HTR-8/SVneo (cell line): Measurements from ENCODE around the gene PKNOX1.
"Not testable (repeated sequence)": the region's sequence is repeated elsewhere in the genome, so short reads cannot be mapped to it uniquely, and the experiment has no call there.

ENCODE experiments used
- DNase-seq: peaks from one replicate; pipeline ENCODE4 v3.0.0; 2011; ENCODE audit warnings: low spot score, mixed read lengths; ENCODE audit not compliant: insufficient read length
- FAIRE-seq: peaks from 2 replicates; lab custom pipeline; 2011; peaks lifted over from hg19 to GRCh38; lab: Jason Lieb, UNC

PKNOX1 gene

GRCh38 chr21:43042169-43042568 is 67.8 kb downstream of the PKNOX1 start:
- not testable (repeated sequence) for DNase-seq, FAIRE-seq

- not testable (repeated sequence) for FAIRE-seq, DNase-seq
These were observed 68.9 kb downstream of the PKNOX1 start for GRCh38 chr21:43043291-43043690.

GRCh38 chr21:43044547-43044946 is 70.2 kb downstream of the PKNOX1 start:
- not testable (repeated sequence) for FAIRE-seq, DNase-seq

GRCh38 chr21:43045165-43045875 is 71.0 kb downstream of the PKNOX1 start:
- DNase-seq, FAIRE-seq: not testable (repeated sequence)

GRCh38 chr21:43045876-43046821 is 71.8 kb downstream of the PKNOX1 start:
- not testable (repeated sequence) for FAIRE-seq, DNase-seq

- not testable (repeated sequence) for FAIRE-seq, DNase-seq
These were observed 78.8 kb downstream of the PKNOX1 start for GRCh38 chr21:43053112-43053511.

GRCh38 chr21:43062955-43063664 is 88.7 kb downstream of the PKNOX1 start:
- FAIRE-seq, DNase-seq: not testable (repeated sequence)

- not testable (repeated sequence) for FAIRE-seq, DNase-seq
These were observed 90.0 kb downstream of the PKNOX1 start for GRCh38 chr21:43064265-43064917.

- FAIRE-seq, DNase-seq: not testable (repeated sequence)
These were observed 91.6 kb downstream of the PKNOX1 start for GRCh38 chr21:43065991-43066390.

GRCh38 chr21:43066690-43067089 is 92.3 kb downstream of the PKNOX1 start:
- FAIRE-seq, DNase-seq: not testable (repeated sequence)

- not testable (repeated sequence) for DNase-seq
- peak; percentile 20 for FAIRE-seq
These were observed 93.7 kb downstream of the PKNOX1 start for GRCh38 chr21:43068065-43068464.

- FAIRE-seq, DNase-seq: not testable (repeated sequence)
These were observed 95.3 kb downstream of the PKNOX1 start for GRCh38 chr21:43069682-43070081.

GRCh38 chr21:43072742-43073141 is 98.4 kb downstream of the PKNOX1 start:
- not testable (repeated sequence) for DNase-seq, FAIRE-seq

GRCh38 chr21:43074401-43075169 is 100.2 kb downstream of the PKNOX1 start:
- DNase-seq, FAIRE-seq: not testable (repeated sequence)

GRCh38 chr21:43075170-43076022 is 101.0 kb downstream of the PKNOX1 start, which contains the start of gene CBS:
TSS of gene CBS (minus strand) at chr21:43075835. CDS start at chr21:43072193, 3,642 bp downstream.
- FAIRE-seq, DNase-seq: not testable (repeated sequence)

GRCh38 chr21:43076023-43076637 is 101.8 kb downstream of the PKNOX1 start:
- not testable (repeated sequence) for DNase-seq, FAIRE-seq

- not testable (repeated sequence) for DNase-seq, FAIRE-seq
These were observed 102.3 kb downstream of the PKNOX1 start for GRCh38 chr21:43076643-43077042.
